ENCODE results near the gene ATP5IF1. TPM values are rescaled to one million over a fixed set of nuclear protein-coding genes. Genes with fewer than 3 reads are reported as not detected.

Gene ATP5IF1
- total and polyA plus RNA-seq, 2 of the 13 experiments (the other 11 are each of a cell fraction or from before 2014, with no cell fraction given): 97.7 to 131 TPM

DNA sequence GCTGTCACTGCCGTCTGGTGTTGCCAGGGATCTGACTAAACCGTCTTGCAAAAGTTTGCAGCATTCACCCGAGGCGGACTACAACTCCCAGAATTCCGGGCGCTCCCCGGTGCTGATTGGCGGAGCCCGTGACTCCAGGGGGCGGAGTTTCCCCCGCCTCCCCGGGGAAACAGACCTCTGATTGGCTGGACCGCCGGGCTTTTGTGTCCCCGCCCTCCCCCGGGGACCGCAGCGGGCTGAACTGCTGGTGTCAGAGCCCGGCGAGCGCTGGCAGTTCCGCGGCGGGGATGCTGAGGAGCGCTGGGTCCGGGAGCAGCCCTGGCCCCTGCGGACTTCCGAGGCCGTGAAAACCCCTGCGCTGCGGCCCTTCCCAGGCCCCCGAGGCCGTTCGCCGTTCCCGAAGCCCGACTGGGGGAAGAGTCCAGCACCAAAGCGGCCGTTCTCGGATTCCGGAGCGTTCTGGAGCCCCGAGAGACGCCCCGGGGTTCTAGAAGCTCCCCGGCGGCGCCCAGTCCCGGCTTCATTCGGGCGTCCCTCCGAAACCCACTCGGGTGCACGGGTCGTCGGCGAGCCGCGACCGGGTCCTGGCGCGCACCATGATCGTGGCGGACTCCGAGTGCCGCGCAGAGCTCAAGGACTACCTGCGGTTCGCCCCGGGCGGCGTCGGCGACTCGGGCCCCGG, 23.5 kb downstream of the ATP5IF1 start, which contains the start of gene SESN2 (continued):
- TF ChIP-seq MED8 (CRISPR knock-in tag; IDR thresholded peaks at IDR 0.05; ENCODE audit: insufficient replicate concordance) (no peak), TBX3 (IDR thresholded peaks at IDR 0.05; ENCODE audit: borderline replicate concordance) (no peak), CHD4 (IDR thresholded peaks at IDR 0.05; ENCODE audit: borderline replicate concordance, low read length) (no peak), NONO (IDR thresholded peaks at IDR 0.05) (no peak), NONO (CRISPR knock-in tag; conservative IDR thresholded peaks at IDR 0.05) (0 out of 2 replicates have a peak, but pooled peaks have one; percentile 63), NFATC3 (CRISPR knock-in tag; IDR thresholded peaks at IDR 0.05) (no peak), ZNF552 (CRISPR knock-in tag; IDR thresholded peaks at IDR 0.05; ENCODE audit: borderline replicate concordance) (no peak), PAWR (CRISPR knock-in tag; IDR thresholded peaks at IDR 0.05; ENCODE audit: borderline replicate concordance) (no peak), FOXA3 (CRISPR knock-in tag; IDR thresholded peaks at IDR 0.05) (no peak), RXRA (CRISPR knock-in tag; IDR thresholded peaks at IDR 0.05) (peak; percentile 20; the same call in 1 of the 2 replicates), HDAC6 (IDR thresholded peaks at IDR 0.05; ENCODE audit: low read depth, low read length) (no peak), ZNF205 (CRISPR knock-in tag; IDR thresholded peaks at IDR 0.05) (peak; percentile 52; the same call in 1 of the 2 replicates), HDAC1 (CRISPR knock-in tag; IDR thresholded peaks at IDR 0.05) (peak; percentile 82), HOXA5 (CRISPR knock-in tag; IDR thresholded peaks at IDR 0.05) (peak; percentile 95), AGO1 (IDR thresholded peaks at IDR 0.05; ENCODE audit: low read depth, low read length, poor library complexity, severe bottlenecking) (no peak), KMT2B (CRISPR knock-in tag; IDR thresholded peaks at IDR 0.05) (no peak; the same call in 1 of the 2 replicates), ZNF143 (CRISPR knock-in tag; IDR thresholded peaks at IDR 0.05) (peak; percentile 90), ZNF773 (CRISPR knock-in tag; IDR thresholded peaks at IDR 0.05; ENCODE audit: borderline replicate concordance) (no peak; the same call in 1 of the 2 replicates), ZNF263 (CRISPR knock-in tag; IDR thresholded peaks at IDR 0.05) (no peak), ZKSCAN5 (CRISPR knock-in tag; IDR thresholded peaks at IDR 0.05) (no peak)
- TF ChIP-seq, protein P1, sequence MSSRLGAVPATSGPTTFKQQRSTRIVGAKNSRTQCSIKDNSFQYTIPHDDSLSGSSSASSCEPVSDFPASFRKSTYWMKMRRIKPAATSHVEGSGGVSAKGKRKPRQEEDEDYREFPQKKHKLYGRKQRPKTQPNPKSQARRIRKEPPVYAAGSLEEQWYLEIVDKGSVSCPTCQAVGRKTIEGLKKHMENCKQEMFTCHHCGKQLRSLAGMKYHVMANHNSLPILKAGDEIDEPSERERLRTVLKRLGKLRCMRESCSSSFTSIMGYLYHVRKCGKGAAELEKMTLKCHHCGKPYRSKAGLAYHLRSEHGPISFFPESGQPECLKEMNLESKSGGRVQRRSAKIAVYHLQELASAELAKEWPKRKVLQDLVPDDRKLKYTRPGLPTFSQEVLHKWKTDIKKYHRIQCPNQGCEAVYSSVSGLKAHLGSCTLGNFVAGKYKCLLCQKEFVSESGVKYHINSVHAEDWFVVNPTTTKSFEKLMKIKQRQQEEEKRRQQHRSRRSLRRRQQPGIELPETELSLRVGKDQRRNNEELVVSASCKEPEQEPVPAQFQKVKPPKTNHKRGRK (CRISPR knock-in tag; IDR thresholded peaks at IDR 0.05): no peak
- TF ChIP-seq, protein P2, sequence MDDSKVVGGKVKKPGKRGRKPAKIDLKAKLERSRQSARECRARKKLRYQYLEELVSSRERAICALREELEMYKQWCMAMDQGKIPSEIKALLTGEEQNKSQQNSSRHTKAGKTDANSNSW (CRISPR knock-in tag; IDR thresholded peaks at IDR 0.05; ENCODE audit: borderline replicate concordance): no peak
- TF ChIP-seq, protein P3, sequence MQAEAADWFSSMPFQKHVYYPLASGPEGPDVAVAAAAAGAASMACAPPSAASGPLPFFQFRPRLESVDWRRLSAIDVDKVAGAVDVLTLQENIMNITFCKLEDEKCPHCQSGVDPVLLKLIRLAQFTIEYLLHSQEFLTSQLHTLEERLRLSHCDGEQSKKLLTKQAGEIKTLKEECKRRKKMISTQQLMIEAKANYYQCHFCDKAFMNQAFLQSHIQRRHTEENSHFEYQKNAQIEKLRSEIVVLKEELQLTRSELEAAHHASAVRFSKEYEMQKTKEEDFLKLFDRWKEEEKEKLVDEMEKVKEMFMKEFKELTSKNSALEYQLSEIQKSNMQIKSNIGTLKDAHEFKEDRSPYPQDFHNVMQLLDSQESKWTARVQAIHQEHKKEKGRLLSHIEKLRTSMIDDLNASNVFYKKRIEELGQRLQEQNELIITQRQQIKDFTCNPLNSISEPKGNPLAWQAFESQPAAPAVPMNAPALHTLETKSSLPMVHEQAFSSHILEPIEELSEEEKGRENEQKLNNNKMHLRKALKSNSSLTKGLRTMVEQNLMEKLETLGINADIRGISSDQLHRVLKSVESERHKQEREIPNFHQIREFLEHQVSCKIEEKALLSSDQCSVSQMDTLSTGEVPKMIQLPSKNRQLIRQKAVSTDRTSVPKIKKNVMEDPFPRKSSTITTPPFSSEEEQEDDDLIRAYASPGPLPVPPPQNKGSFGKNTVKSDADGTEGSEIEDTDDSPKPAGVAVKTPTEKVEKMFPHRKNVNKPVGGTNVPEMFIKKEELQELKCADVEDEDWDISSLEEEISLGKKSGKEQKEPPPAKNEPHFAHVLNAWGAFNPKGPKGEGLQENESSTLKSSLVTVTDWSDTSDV (CRISPR knock-in tag; IDR thresholded peaks at IDR 0.05): 0 out of 2 replicates have a peak, but pooled peaks have one; percentile 27
- TF ChIP-seq, protein P4, sequence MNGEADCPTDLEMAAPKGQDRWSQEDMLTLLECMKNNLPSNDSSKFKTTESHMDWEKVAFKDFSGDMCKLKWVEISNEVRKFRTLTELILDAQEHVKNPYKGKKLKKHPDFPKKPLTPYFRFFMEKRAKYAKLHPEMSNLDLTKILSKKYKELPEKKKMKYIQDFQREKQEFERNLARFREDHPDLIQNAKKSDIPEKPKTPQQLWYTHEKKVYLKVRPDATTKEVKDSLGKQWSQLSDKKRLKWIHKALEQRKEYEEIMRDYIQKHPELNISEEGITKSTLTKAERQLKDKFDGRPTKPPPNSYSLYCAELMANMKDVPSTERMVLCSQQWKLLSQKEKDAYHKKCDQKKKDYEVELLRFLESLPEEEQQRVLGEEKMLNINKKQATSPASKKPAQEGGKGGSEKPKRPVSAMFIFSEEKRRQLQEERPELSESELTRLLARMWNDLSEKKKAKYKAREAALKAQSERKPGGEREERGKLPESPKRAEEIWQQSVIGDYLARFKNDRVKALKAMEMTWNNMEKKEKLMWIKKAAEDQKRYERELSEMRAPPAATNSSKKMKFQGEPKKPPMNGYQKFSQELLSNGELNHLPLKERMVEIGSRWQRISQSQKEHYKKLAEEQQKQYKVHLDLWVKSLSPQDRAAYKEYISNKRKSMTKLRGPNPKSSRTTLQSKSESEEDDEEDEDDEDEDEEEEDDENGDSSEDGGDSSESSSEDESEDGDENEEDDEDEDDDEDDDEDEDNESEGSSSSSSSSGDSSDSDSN (CRISPR knock-in tag; IDR thresholded peaks at IDR 0.05): peak; percentile 81

Measured in HepG2 (cell line).